ENCODE results near the gene PGRMC1. TPM values are rescaled to one million over a fixed set of nuclear protein-coding genes. Genes with fewer than 3 reads are reported as not detected.

Gene PGRMC1
- total RNA-seq, 1 donor from 2014 or later = 101 TPM

GRCh38 chrX:119236623-119237561 lies 807 bp downstream of the PGRMC1 start:
- TF ChIP-seq CTCF (IDR thresholded peaks at IDR 0.05; ENCODE audit: insufficient read depth, low read length, poor library complexity, severe bottlenecking) = no peak
- Histone ChIP-seq H3K27me3 (ENCODE audit: control insufficient read depth, insufficient read depth, low read length) (no peaks in the 10 kb centered on the region), H3K4me3 (ENCODE audit: low read depth, low read length) (peak overlapping the region; percentile 79), H3K36me3 (ENCODE audit: control insufficient read depth, insufficient read depth, low read length) (no peaks in the 10 kb centered on the region)
- no peak for DNase-seq (ENCODE audit: low read depth)

GRCh38 chrX:119237562-119237942 lies 1.5 kb downstream of the PGRMC1 start:
- no peaks in the 10 kb centered on the region for H3K36me3 ChIP-seq (ENCODE audit: control insufficient read depth, insufficient read depth, low read length)
- peak overlapping the region; percentile 79 for H3K4me3 ChIP-seq (ENCODE audit: low read depth, low read length)
- DNase-seq (ENCODE audit: low read depth) = no peak
- no peaks in the 10 kb centered on the region for H3K27me3 ChIP-seq (ENCODE audit: control insufficient read depth, insufficient read depth, low read length)
- no peak for TF ChIP-seq CTCF (IDR thresholded peaks at IDR 0.05; ENCODE audit: insufficient read depth, low read length, poor library complexity, severe bottlenecking)

- Histone ChIP-seq H3K4me3 (ENCODE audit: low read depth, low read length) (no peak overlapping the region), H3K36me3 (ENCODE audit: control insufficient read depth, insufficient read depth, low read length) (no peaks in the 10 kb centered on the region), H3K27me3 (ENCODE audit: control insufficient read depth, insufficient read depth, low read length) (no peaks in the 10 kb centered on the region)
- no peak for DNase-seq (ENCODE audit: low read depth)
- no peak for TF ChIP-seq CTCF (IDR thresholded peaks at IDR 0.05; ENCODE audit: insufficient read depth, low read length, poor library complexity, severe bottlenecking)
These were observed 2.5 kb downstream of the PGRMC1 start for GRCh38 chrX:119238557-119238956.

GRCh38 chrX:119240356-119240755 lies 4.3 kb downstream of the PGRMC1 start:
- no peak for DNase-seq (ENCODE audit: low read depth)
- no peak overlapping the region for H3K4me3 ChIP-seq (ENCODE audit: low read depth, low read length)
- no peaks in the 10 kb centered on the region for H3K36me3 ChIP-seq (ENCODE audit: control insufficient read depth, insufficient read depth, low read length)
- no peak for TF ChIP-seq CTCF (IDR thresholded peaks at IDR 0.05; ENCODE audit: insufficient read depth, low read length, poor library complexity, severe bottlenecking)
- H3K27me3 ChIP-seq (ENCODE audit: control insufficient read depth, insufficient read depth, low read length) = no peaks in the 10 kb centered on the region

GRCh38 chrX:119247702-119248101 lies 11.6 kb downstream of the PGRMC1 start:
- no peaks in the 10 kb centered on the region for H3K36me3 ChIP-seq (ENCODE audit: control insufficient read depth, insufficient read depth, low read length)
- no peak overlapping the region for H3K4me3 ChIP-seq (ENCODE audit: low read depth, low read length)
- TF ChIP-seq CTCF (IDR thresholded peaks at IDR 0.05; ENCODE audit: insufficient read depth, low read length, poor library complexity, severe bottlenecking) = no peak
- no peaks in the 10 kb centered on the region for H3K27me3 ChIP-seq (ENCODE audit: control insufficient read depth, insufficient read depth, low read length)
- no peak for DNase-seq (ENCODE audit: low read depth)
